HepG2 (cell line): ENCODE results near the gene METAP1. TPM values are rescaled to one million over a fixed set of nuclear protein-coding genes. Genes with fewer than 3 reads are reported as not detected.

ENCODE experiments used
- ATAC-seq: fragments of 200-7000 bp; cut with Tn5 transposase; 3 replicates; pipeline ENCODE4 v1.9.1; 2020; ENCODE audit warnings: mild to moderate bottlenecking, moderate library complexity
- BruUV-seq: library from RNA; stranded (reverse); fragments of 400-500 nt; replicated peaks from 2 replicates; lab custom pipeline; 2021; lab: Mats Ljungman, UMichigan
- CTCF ChIA-PET: fragments of 300-600 bp; formaldehyde crosslinking; extraction: SDS; loops from one replicate; lab custom pipeline; 2021; ENCODE audit warnings: low total read pairs, inconsistent platforms, low intra/inter-chr PET ratio; lab: Yijun Ruan, JAX
- POLR2A ChIA-PET: fragments of 350-600 bp; sonication (Branson Sonifier 250); formaldehyde crosslinking; loops from one replicate; lab custom pipeline; 2020; ENCODE audit warnings: antibody characterized with exemption, inconsistent platforms; lab: Yijun Ruan, JAX
- DNase-seq: peaks from one replicate; pipeline ENCODE4 v3.0.0-alpha.2; 2015; ENCODE audit warnings: low spot score
- FAIRE-seq: peaks from 3 replicates; lab custom pipeline; 2011; peaks lifted over from hg19 to GRCh38; lab: Jason Lieb, UNC
- H2AFZ ChIP-seq: one replicate; pipeline ENCODE4 v1.6.1; 2011; ENCODE audit warnings: low read length, inconsistent platforms
- H3K27ac ChIP-seq: fragments of 300-600 bp; 3 replicates; pipeline ENCODE4 v1.8.0; 2011; ENCODE audit warnings: mixed run types, mild to moderate bottlenecking, mixed read lengths, low read length, inconsistent platforms; ENCODE audit not compliant: insufficient read depth; ENCODE audit errors: extremely low read length
- H3K27me3 ChIP-seq, 2 experiments: fragments of 200-600 bp in 1 of 2; 2 replicates in 1 of 2; 3 replicates in 1 of 2; pipeline versions ENCODE4 v1.6.0 to v1.8.0; 2011; ENCODE audit warnings: low read length in 2 of 2, mild to moderate bottlenecking in 2 of 2, moderate library complexity in 2 of 2, inconsistent platforms in 1 of 2; ENCODE audit not compliant: insufficient read depth in 2 of 2, control insufficient read depth in 1 of 2
- H3K36me3 ChIP-seq, 2 experiments: fragments of 200-600 bp in 1 of 2; replicated peaks in 1 of 2; 2 replicates in 1 of 2; 3 replicates in 1 of 2; pipeline versions ENCODE4 v1.5.1 to v1.8.0; 2011; ENCODE audit warnings: low read length in 2 of 2, inconsistent platforms in 1 of 2; ENCODE audit not compliant: insufficient read depth in 2 of 2, control insufficient read depth in 1 of 2
- H3K4me1 ChIP-seq: 2 replicates; pipeline ENCODE4 v1.5.1; 2012; ENCODE audit warnings: low read length, inconsistent platforms; ENCODE audit not compliant: insufficient read depth
- H3K4me2 ChIP-seq: 2 replicates; pipeline ENCODE4 v1.6.0; 2011; ENCODE audit warnings: low read depth, low read length, inconsistent platforms
- H3K4me3 ChIP-seq, 3 experiments: fragments of 200-600 bp in 1 of 3; sonication (generic), shearing (Covaris generic) in 1 of 3; replicated peaks in 1 of 3; 2 replicates each; pipeline ENCODE4 v1.5.1; 2011 to 2016; ENCODE audit warnings: low read length in 3 of 3, inconsistent platforms in 2 of 3, low read depth in 2 of 3, mild to moderate bottlenecking in 2 of 3, control low read depth in 1 of 3, mixed read lengths in 1 of 3; ENCODE audit not compliant: insufficient read depth in 1 of 3
- H3K79me2 ChIP-seq: one replicate; pipeline ENCODE4 v1.6.1; 2011; ENCODE audit warnings: low read length, inconsistent platforms; ENCODE audit not compliant: insufficient read depth
- H3K9ac ChIP-seq: 2 replicates; pipeline ENCODE4 v1.6.0; 2011; ENCODE audit warnings: mild to moderate bottlenecking, low read depth, low read length, inconsistent platforms; ENCODE audit not compliant: insufficient read depth
- H3K9me3 ChIP-seq: 2 replicates; pipeline ENCODE4 v1.5.1; 2012; ENCODE audit warnings: mild to moderate bottlenecking, low read length
- H4K20me1 ChIP-seq: 2 replicates; pipeline ENCODE4 v1.6.0; 2011; ENCODE audit warnings: inconsistent platforms, mild to moderate bottlenecking, low read length, moderate library complexity; ENCODE audit not compliant: insufficient read depth
- BRCA1 ChIP-seq: sonication (generic); formaldehyde crosslinking; IDR thresholded peaks from 2 replicates; pipeline ENCODE4 v1.4.0; 2020; ENCODE audit warnings: missing genetic modification reagents
- MAFK ChIP-seq, 2 experiments: IDR thresholded peaks in 1 of 2; conservative IDR thresholded peaks in 1 of 2; 2 replicates each; pipeline ENCODE4 v1.6.1; 2011; ENCODE audit warnings: improper control_type of control experiment in 2 of 2, low read length in 2 of 2
- MIER3 ChIP-seq: IDR thresholded peaks from 2 replicates; pipeline ENCODE4 v1.6.1; 2016; ENCODE audit warnings: missing compliant biosample characterization, borderline replicate concordance
- ZMYM3 ChIP-seq: sonication (generic); formaldehyde crosslinking; IDR thresholded peaks from 2 replicates; pipeline ENCODE4 v1.5.1; 2020; ENCODE audit warnings: mild to moderate bottlenecking, missing genetic modification reagents
- ZNF20 ChIP-seq: sonication (generic); formaldehyde crosslinking; IDR thresholded peaks from 2 replicates; pipeline ENCODE4 v1.4.0; 2020; ENCODE audit warnings: mild to moderate bottlenecking, moderate library complexity, missing genetic modification reagents
- ZNF691 ChIP-seq: sonication (generic); formaldehyde crosslinking; IDR thresholded peaks from 2 replicates; pipeline ENCODE4 v1.4.0; 2020; ENCODE audit warnings: missing genetic modification reagents, low read depth, mild to moderate bottlenecking, borderline replicate concordance
- WGBS: methylation state at CpG from one replicate; pipeline ENCODE4 v1.1.6; 2017; ENCODE audit warnings: low lambda C conversion rate; 5-methylcytosine and 5-hydroxymethylcytosine counted together
- in situ Hi-C: cut with HindIII; loops from 2 replicates; pipeline ENCODE4 v1.10.0; 2017; ENCODE audit warnings: low pct_unique_long_range_greater_than_20kb; ENCODE audit not compliant: extremely low pct_ligation_motif_present
- intact Hi-C: fragments of 100-400 bp; cut with micrococcal nuclease; formaldehyde crosslinking; loops from one replicate; pipeline ENCODE4 v1.10.0; 2022; ENCODE audit not compliant: unreplicated experiment
- polyA plus RNA-seq, 8 experiments: library from polyadenylated mRNA; depleted of rRNA in 3 of 8; stranded (reverse) in 7 of 8; unstranded in 1 of 8; fragments of >200 nt; fragmentation: Illumina TruSeq in 4 of 8; extraction: Trizol in 4 of 8; gene quantifications; 2 replicates each; pipeline versions ENCODE4 v1.2.1 to v1.2.3, GENCODE V29; 2011 to 2016; ENCODE audit warnings: low read depth in 4 of 8, missing spikeins in 1 of 8, mixed read lengths in 1 of 8; ENCODE audit not compliant: insufficient read depth in 1 of 8
- total RNA-seq, 5 experiments: library from RNA; depleted of rRNA; stranded (reverse); fragments of >200 nt; fragmentation: Illumina TruSeq; extraction: Trizol; gene quantifications; 2 replicates each; pipeline ENCODE4 v1.2.3, GENCODE V29; 2016; ENCODE audit warnings: low read depth in 1 of 5
- TF ChIP-seq, protein P1 (sequence below): sonication (generic); formaldehyde crosslinking; IDR thresholded peaks from 2 replicates; pipeline ENCODE4 v1.4.0; 2020; ENCODE audit warnings: missing genetic modification reagents, borderline replicate concordance

The METAP1 gene
- total and polyA plus RNA-seq, 2 of the 13 experiments (the other 11 are each of a cell fraction or from before 2014, with no cell fraction given): 44.9 to 53.5 TPM

DNA sequence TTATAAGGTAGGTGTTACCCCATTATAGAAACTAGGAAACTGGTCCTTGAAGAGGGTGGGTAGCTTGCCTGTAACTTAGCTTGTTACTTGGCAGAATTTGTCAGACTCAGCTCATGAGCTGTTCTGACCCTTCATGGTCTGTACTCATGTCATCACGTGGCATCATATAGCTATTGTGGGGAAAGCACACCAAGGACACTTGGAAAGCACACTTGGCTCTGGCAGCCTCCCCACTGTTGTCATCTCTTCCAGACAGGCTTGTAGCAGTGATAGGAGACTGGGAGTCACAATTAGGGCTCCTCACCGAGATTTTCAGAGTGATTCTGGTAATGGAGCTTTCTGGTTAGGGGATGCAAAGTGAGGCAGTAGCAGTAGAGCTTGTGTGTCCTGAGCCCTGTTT is 62.7 kb downstream of the METAP1 start:
- no peak overlapping the region for H3K9ac ChIP-seq
- H3K4me1 ChIP-seq: peaks cover 24% of the 10 kb centered on the region
- no TSS peak for BruUV-seq
- ATAC-seq: no peak
- no peaks in the 10 kb centered on the region for H3K27me3 ChIP-seq
- no peak for DNase-seq
- in situ Hi-C loops (no loop called here), intact Hi-C loops (loop anchor here (5.0 kb wide), 1 partner anchor 121 kb away; no protein-coding TSS in a partner anchor)
- H2AFZ ChIP-seq: no peak overlapping the region
- ChIA-PET POLR2A (no interaction called here), CTCF (no interaction called here)
- peaks cover 9 to 42% of the 10 kb centered on the region in 2 experiments for H3K36me3 ChIP-seq
- H3K4me2 ChIP-seq: no peak overlapping the region
- peaks cover 2% of the 10 kb centered on the region; the same call in 1 of the 2 replicates for H4K20me1 ChIP-seq
- H3K9me3 ChIP-seq: no peaks in the 10 kb centered on the region
- WGBS: 100% methylated on average over 1 of the region's 2 CpGs
- no peak overlapping the region for H3K27ac ChIP-seq
- no peaks in the 10 kb centered on the region for H3K79me2 ChIP-seq
- no peak overlapping the region for H3K4me3 ChIP-seq
- TF ChIP-seq ZMYM3 (CRISPR knock-in tag): no peak
- no peak for TF ChIP-seq ZNF691 (CRISPR knock-in tag)
- TF ChIP-seq BRCA1: no peak
- TF ChIP-seq ZNF20 (CRISPR knock-in tag): no peak
- no peak for TF ChIP-seq MIER3 (CRISPR knock-in tag)
- TF ChIP-seq MAFK (conservative IDR thresholded peaks at IDR 0.05 in 1 of 2, IDR thresholded peaks at IDR 0.05 in 1 of 2; ENCODE audit: low read length in 2 of 2): no peak
- TF ChIP-seq, protein P1, sequence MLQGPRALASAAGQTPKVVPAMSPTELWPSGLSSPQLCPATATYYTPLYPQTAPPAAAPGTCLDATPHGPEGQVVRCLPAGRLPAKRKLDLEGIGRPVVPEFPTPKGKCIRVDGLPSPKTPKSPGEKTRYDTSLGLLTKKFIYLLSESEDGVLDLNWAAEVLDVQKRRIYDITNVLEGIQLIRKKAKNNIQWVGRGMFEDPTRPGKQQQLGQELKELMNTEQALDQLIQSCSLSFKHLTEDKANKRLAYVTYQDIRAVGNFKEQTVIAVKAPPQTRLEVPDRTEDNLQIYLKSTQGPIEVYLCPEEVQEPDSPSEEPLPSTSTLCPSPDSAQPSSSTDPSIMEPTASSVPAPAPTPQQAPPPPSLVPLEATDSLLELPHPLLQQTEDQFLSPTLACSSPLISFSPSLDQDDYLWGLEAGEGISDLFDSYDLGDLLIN (CRISPR knock-in tag): no peak
- no peak for FAIRE-seq
